Neuronal stem cell (in vitro differentiated cells): Measurements from ENCODE around the gene SPATA9.

Experiments used
- DNase-seq: peaks from one replicate; pipeline ENCODE4 v3.0.0-alpha.2; 2013; ENCODE audit warnings: low spot score
- H2AFZ ChIP-seq: one replicate; pipeline ENCODE4 v1.6.1; 2013; ENCODE audit warnings: mild to moderate bottlenecking, low read length, inconsistent platforms
- H2AK5ac ChIP-seq: 2 replicates; pipeline ENCODE4 v1.6.1; 2013; ENCODE audit warnings: low read depth, mild to moderate bottlenecking, inconsistent platforms, low read length, moderate library complexity, mixed read lengths
- H2BK120ac ChIP-seq: 2 replicates; pipeline ENCODE4 v1.6.1; 2013; ENCODE audit warnings: low read depth, mild to moderate bottlenecking, inconsistent platforms, low read length, moderate library complexity, mixed read lengths
- H2BK12ac ChIP-seq: one replicate; pipeline ENCODE4 v1.6.1; 2013; ENCODE audit warnings: low read length, inconsistent platforms
- H2BK15ac ChIP-seq: 2 replicates; pipeline ENCODE4 v1.6.1; 2013; ENCODE audit warnings: mild to moderate bottlenecking, low read length, inconsistent platforms, mixed read lengths
- H2BK5ac ChIP-seq: one replicate; pipeline ENCODE4 v1.6.1; 2013; ENCODE audit warnings: inconsistent platforms, mild to moderate bottlenecking, low read length, moderate library complexity
- H3K14ac ChIP-seq: one replicate; pipeline ENCODE4 v1.6.1; 2013; ENCODE audit warnings: low read length, inconsistent platforms
- H3K18ac ChIP-seq: 2 replicates; pipeline ENCODE4 v1.6.1; 2013; ENCODE audit warnings: low read length, inconsistent platforms
- H3K23ac ChIP-seq: 2 replicates; pipeline ENCODE4 v1.6.1; 2013; ENCODE audit warnings: low read depth, mild to moderate bottlenecking, mixed read lengths, low read length, inconsistent platforms; ENCODE audit not compliant: poor library complexity
- H3K27ac ChIP-seq: replicated peaks from 3 replicates; pipeline ENCODE4 v1.5.1; 2013; ENCODE audit warnings: low read length, inconsistent platforms
- H3K27me3 ChIP-seq, 3 experiments: 2 replicates each; pipeline ENCODE4 v1.6.1; 2013; ENCODE audit warnings: low read length in 3 of 3, mild to moderate bottlenecking in 2 of 3, inconsistent platforms in 1 of 3, low read depth in 1 of 3, mixed read lengths in 1 of 3, moderate library complexity in 1 of 3; ENCODE audit not compliant: control insufficient read depth in 3 of 3, insufficient read depth in 3 of 3
- H3K36me3 ChIP-seq, 2 donors: replicated peaks in 1 of 2; 2 replicates each; pipeline ENCODE4 v1.6.1; 2013; ENCODE audit warnings: low read length in 2 of 2; ENCODE audit not compliant: control insufficient read depth in 2 of 2, insufficient read depth in 2 of 2
- H3K4ac ChIP-seq: 2 replicates; pipeline ENCODE4 v1.6.1; 2013; ENCODE audit warnings: inconsistent platforms, mild to moderate bottlenecking, low read length, moderate library complexity
- H3K4me1 ChIP-seq, 2 donors: 1 replicate in 1 of 2; 2 replicates in 1 of 2; pipeline ENCODE4 v1.6.1; 2013; ENCODE audit warnings: low read length in 2 of 2, low read depth in 1 of 2; ENCODE audit not compliant: control insufficient read depth in 2 of 2, insufficient read depth in 1 of 2
- H3K4me2 ChIP-seq: one replicate; pipeline ENCODE4 v1.6.1; 2013; ENCODE audit warnings: mild to moderate bottlenecking, low read length, inconsistent platforms; ENCODE audit not compliant: insufficient read depth, poor library complexity, severe bottlenecking
- H3K4me3 ChIP-seq, 2 donors: 2 replicates each; pipeline ENCODE4 v1.5.1; 2013; ENCODE audit warnings: low read length in 2 of 2, mild to moderate bottlenecking in 2 of 2, inconsistent platforms in 1 of 2, moderate library complexity in 1 of 2
- H3K79me1 ChIP-seq: one replicate; pipeline ENCODE4 v1.6.1; 2013; ENCODE audit warnings: low read depth, mild to moderate bottlenecking, inconsistent platforms, low read length, moderate library complexity
- H3K9ac ChIP-seq: one replicate; pipeline ENCODE4 v1.6.1; 2013; ENCODE audit warnings: mild to moderate bottlenecking, low read depth, low read length, inconsistent platforms; ENCODE audit not compliant: poor library complexity
- H3K9me3 ChIP-seq, 2 donors: replicated peaks in 1 of 2; 2 replicates each; pipeline versions ENCODE3 to v1.6.1; 2013; ENCODE audit warnings: low read length in 2 of 2, mild to moderate bottlenecking in 2 of 2, inconsistent platforms in 1 of 2, low read depth in 1 of 2, mixed read lengths in 1 of 2, moderate library complexity in 1 of 2; ENCODE audit not compliant: control insufficient read depth in 2 of 2, insufficient read depth in 1 of 2
- H4K8ac ChIP-seq: one replicate; pipeline ENCODE4 v1.6.1; 2013; ENCODE audit warnings: low read depth, mild to moderate bottlenecking, inconsistent platforms, low read length, moderate library complexity
- H4K91ac ChIP-seq: one replicate; pipeline ENCODE4 v1.6.1; 2013; ENCODE audit warnings: low read length, low read depth, mild to moderate bottlenecking, inconsistent platforms; ENCODE audit not compliant: poor library complexity
- WGBS, 2 donors: extraction: QIAGEN DNeasy Blood & Tissue Kit; methylation state at CpG; one replicate each; pipeline ENCODE4 v1.1.7; 2013; ENCODE audit warnings: missing lambda C conversion rate in 2 of 2, mixed read lengths in 1 of 2; ENCODE audit not compliant: insufficient read length in 2 of 2, insufficient replicate concordance in 1 of 2; ENCODE audit errors: extremely low coverage in 2 of 2; 5-methylcytosine and 5-hydroxymethylcytosine counted together

The SPATA9 gene

DNA sequence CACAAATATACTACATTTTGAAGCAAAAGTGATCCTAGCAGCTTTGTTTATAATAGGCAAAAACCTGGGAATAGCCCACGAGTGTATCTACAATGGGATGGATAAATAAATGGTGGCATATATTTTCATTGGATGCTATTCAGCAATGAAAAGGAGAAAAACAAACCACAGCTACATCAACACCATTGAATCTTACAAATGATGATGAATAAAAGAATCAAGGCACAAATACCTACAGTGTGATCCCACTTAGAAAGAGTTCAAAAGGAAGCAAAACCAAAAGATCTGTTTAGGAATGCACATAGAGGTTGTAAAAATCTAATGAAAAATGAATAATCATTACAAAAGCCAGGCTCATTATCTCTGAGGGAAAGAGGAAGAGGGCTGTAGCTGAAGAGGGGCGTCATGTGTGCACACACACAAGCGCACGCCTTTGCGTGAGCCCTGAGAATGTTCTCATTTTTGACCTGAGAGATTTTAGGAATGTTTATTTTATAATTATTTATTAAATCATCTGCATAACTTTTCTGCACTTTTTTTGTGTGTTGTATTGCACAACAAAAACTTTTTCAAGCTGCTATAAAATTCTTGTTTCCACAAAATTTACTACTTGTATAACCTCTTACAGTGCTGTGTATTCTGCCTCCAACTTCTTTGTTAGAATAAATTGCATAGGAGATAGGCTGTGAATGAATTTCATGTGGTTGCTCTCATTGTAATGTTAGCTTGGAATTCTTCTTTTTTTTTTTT, 42.5 kb upstream of the SPATA9 start:
- Histone ChIP-seq H3K27me3 (peaks cover 0 to 7% (median 0%) of the 10 kb centered on the region in 3 experiments), H3K79me1 (no peaks in the 10 kb centered on the region), H3K27ac (no peak overlapping the region), H3K9ac (no peak overlapping the region), H2BK12ac (no peak overlapping the region), H2BK15ac (no peak overlapping the region), H3K14ac (no peak overlapping the region), H3K4me3 (no peak overlapping the region), H3K4ac (no peak overlapping the region), H3K18ac (no peak overlapping the region), H4K91ac (no peak overlapping the region), H3K4me1 (peaks cover 0 to 19% of the 10 kb centered on the region in 2 donors), H2BK5ac (no peak overlapping the region), H3K4me2 (no peak overlapping the region), H2BK120ac (no peak overlapping the region), H3K9me3 (no peaks in the 10 kb centered on the region), H3K23ac (no peak overlapping the region), H2AK5ac (no peak overlapping the region), H2AFZ (no peak overlapping the region), H3K36me3 (no peaks in the 10 kb centered on the region), H4K8ac (no peak overlapping the region)
- WGBS, 2 donors = no CpG with 5 or more reads among the region's 5 CpGs
- DNase-seq = no peak

DNA sequence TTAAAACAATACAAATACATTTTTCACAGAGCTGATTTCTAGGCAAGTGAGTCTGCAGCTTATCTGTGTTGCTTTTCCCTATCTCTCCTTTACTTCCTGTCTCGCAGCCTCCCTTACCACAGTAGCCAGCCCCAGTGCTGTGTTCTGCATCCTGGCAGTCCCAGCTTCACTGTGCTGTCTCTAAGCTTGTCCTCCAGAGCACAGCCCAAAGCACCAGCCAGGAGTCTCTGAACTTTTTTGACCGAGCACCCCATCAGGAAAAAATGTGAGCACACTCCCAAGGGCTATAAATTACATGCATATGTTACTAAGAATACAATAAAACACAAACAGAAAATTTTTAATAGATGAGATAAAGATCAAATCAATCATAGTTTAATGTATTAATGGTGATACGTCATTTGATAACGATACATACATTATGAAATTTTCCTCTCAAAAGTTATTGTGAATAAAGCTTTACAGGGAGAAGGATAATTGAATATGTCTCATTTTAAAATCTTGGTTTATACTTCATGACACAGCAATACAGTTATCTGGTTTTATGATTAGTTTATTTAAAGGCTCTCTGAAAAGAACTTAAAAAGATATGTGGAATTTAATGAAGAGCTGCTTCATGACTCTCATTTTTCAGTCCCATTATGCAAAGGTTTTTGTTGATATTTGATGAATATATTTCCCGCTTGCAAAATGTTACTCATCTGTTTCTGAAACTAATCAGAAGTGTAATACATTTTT, 41.0 kb upstream of the SPATA9 start:
- no peak for DNase-seq
- Histone ChIP-seq H3K4me1 (peaks cover 0 to 12% of the 10 kb centered on the region in 2 donors), H3K4me2 (no peak overlapping the region), H2AK5ac (no peak overlapping the region), H2BK5ac (no peak overlapping the region), H2BK120ac (no peak overlapping the region), H3K4me3 (no peak overlapping the region), H3K9ac (no peak overlapping the region), H3K79me1 (no peaks in the 10 kb centered on the region), H3K27me3 (peaks cover 0 to 2% (median 0%) of the 10 kb centered on the region in 3 experiments), H3K14ac (no peak overlapping the region), H3K36me3 (no peaks in the 10 kb centered on the region), H2AFZ (peak overlapping the region; percentile 5), H2BK15ac (no peak overlapping the region), H3K9me3 (no peaks in the 10 kb centered on the region), H3K23ac (no peak overlapping the region), H3K18ac (no peak overlapping the region), H3K4ac (no peak overlapping the region), H4K91ac (no peak overlapping the region), H4K8ac (no peak overlapping the region), H2BK12ac (no peak overlapping the region), H3K27ac (no peak overlapping the region)
- no CpG with 5 or more reads among the region's 5 CpGs for WGBS, 2 donors

DNA sequence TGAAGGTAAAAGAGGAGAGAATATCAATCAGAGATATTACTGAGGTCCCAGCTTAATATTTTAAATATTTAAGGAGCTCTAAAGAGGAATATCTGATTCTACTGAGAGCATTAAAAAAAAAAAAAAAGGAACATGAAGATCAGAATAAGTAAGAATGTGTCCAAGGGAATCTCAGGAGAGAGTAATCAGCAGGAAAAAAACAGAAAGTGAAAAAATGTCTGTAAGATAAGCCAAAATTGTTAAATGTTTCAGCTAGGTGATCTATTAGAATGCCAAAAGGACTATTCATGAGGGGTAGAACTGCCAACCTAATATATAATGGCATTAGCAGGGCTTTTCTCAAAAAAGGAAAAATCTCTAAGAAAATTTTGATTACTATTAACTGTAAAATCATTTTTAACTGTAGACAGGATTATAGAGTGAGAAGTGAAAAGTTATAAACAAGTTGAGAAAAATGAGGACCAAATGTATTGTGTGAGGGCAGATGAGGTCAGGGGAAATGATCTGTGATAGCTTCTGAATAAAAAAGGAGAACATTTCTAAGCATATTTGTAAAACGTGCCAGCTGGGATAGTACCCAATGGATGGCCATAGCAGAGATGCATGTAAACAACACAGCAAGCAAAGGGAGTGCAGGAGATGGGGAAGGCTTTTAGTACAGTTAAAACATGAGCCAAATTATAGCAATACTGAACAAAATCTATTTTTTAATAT, 38.9 kb upstream of the SPATA9 start:
- no peak overlapping the region for H4K8ac ChIP-seq
- H2BK15ac ChIP-seq = no peak overlapping the region
- no peak overlapping the region for H3K4ac ChIP-seq
- no peaks in the 10 kb centered on the region for H3K79me1 ChIP-seq
- no peak overlapping the region for H3K9ac ChIP-seq
- H3K4me1 ChIP-seq = no peaks in the 10 kb centered on the region
- H3K9me3 ChIP-seq = no peaks in the 10 kb centered on the region
- H4K91ac ChIP-seq = no peak overlapping the region
- H3K18ac ChIP-seq = no peak overlapping the region
- no peak overlapping the region for H2BK120ac ChIP-seq
- no peak overlapping the region for H3K4me2 ChIP-seq
- no peak overlapping the region for H2AK5ac ChIP-seq
- no peak overlapping the region for H3K4me3 ChIP-seq
- H3K14ac ChIP-seq = no peak overlapping the region
- no CpG with 5 or more reads among the region's 1 CpG for WGBS, 2 donors
- no peak overlapping the region for H3K27ac ChIP-seq
- DNase-seq = no peak
- H2AFZ ChIP-seq = no peak overlapping the region
- no peaks in the 10 kb centered on the region for H3K36me3 ChIP-seq
- no peak overlapping the region for H3K23ac ChIP-seq
- H3K27me3 ChIP-seq = no peaks in the 10 kb centered on the region
- H2BK12ac ChIP-seq = no peak overlapping the region
- H2BK5ac ChIP-seq = no peak overlapping the region
